Fibroblast of skin of abdomen (primary cell): ENCODE data around the gene NRXN3.

Experiments
- DNase-seq: peaks from one replicate; pipeline ENCODE4 v3.0.0-alpha.2; 2013

Gene NRXN3

GRCh38 chr14:79861111-79861510 is 1690.9 kb downstream of the NRXN3 start:
- no peak for DNase-seq

DNA sequence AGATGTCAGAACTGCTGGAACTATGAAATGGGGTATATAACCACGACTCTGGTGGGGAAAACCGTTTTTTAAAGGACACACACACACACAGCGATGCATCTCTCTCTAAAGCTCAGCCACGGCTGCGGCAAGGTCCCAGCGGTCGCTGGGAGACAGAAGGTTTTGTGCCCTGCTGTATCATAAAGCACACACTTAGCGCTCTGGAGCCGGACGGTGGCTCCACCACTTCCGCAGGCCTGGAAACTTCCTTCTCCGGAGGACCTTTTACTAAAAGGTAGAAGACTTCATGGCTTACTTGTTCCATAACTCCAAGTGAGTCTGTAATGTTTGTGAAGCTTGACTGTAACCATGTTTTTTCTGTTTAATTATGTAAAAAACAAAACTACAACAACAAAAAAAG is 1691.9 kb downstream of the NRXN3 start:
- DNase-seq = no peak

DNA sequence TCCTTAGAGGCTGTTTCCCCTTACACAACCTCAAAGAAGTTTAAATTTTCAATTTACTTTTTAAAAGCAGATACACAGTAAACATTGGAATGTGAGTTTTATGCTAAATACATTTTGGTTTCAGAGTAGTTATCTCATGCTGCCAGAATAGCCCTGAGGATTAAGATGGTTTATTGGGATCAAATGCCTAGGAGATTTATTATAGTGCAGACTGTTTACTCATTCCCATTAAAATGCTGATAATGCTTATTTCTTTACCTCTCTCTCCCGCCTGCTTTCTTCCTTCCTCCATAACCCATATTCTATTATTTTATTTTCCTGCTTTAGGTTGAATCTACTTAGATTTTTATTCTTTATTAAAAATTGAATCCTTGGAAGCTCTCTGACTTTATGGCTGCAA is 1701.0 kb downstream of the NRXN3 start:
- no peak for DNase-seq

DNA sequence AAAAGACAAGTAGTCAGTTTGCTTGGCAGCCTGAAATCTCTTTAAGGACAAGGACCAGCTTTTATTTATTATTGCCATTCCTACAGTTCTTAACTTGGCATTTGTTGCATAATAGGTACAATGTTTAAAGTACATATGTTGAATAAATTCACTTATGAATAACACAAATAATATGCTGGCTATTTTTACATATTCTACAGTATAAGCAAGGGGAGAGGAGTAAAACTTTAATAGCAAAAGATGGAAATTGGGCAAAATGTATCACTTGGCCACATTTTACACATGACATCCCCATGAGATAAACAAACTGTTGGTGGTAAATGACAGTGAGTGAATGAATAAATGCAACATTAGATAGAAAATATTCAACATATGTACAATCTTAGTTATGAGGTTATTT is 1708.1 kb downstream of the NRXN3 start:
- DNase-seq = no peak

DNA sequence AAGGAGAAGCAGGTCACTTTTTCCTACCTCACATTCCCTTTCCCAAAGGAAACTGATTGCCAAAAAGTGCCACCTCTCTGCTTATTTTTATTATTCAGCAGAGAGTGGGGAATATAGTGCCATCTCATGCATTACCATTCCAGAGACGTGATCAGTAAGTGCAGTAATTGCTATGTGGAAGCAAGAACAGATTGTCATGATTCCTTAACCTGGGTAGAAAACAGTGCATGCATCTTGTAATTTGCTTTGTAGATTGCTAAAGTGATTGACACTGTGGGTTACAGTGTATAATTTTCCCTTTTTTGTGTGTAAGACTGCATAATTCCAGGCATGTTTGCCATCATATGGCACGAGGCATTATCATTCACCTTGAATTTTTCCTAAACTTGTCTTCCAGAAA is 1708.6 kb downstream of the NRXN3 start:
- no peak for DNase-seq

DNA sequence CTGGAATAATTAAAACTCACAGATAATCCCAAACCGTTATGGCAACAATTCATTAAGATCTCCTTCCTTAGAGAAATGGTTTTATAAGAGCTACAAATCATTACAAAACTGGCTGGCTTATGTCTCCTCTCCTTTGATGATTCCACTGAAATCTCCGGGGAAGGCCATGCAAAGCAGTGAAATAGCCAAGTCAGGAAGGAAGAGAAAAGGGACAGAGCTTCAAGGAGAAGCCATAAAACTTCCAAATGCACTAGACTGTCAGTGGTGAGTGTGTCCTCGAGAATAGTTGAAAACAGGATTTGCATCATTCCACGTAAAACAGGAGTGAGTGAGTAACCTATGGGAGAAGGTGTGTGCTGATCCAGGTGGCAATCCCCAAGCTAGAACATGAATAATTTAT is 1711.1 kb downstream of the NRXN3 start:
- no peak for DNase-seq

- no peak for DNase-seq
Measured at GRCh38 chr14:79890527-79890926, 1720.4 kb downstream of the NRXN3 start.

GRCh38 chr14:79896009-79896408 is 1725.8 kb downstream of the NRXN3 start:
- DNase-seq = peak; percentile 56

DNA sequence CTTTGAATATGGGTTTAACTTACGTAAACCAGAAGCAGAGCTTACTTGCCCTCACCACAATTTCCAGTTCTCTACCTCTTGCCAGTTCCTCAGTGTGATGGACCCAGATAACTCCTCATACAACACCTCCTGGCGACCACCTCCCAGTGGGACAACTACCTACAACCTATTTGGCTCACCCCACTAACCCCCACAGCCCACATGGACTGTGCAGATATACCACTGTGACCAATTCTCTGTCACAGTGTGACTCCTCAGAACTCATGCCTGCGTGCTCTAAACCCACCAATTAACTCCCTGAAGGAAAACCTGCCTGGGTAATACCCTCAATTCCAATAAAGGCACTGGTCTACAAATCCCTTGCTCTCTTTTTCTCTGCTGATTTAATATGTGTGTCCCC is 1729.4 kb downstream of the NRXN3 start:
- no peak for DNase-seq

GRCh38 chr14:79904497-79904896 is 1734.3 kb downstream of the NRXN3 start:
- no peak for DNase-seq

GRCh38 chr14:79906994-79907393 is 1736.8 kb downstream of the NRXN3 start:
- DNase-seq = no peak

- DNase-seq = no peak
Measured at GRCh38 chr14:79910086-79910485, 1739.9 kb downstream of the NRXN3 start.

DNA sequence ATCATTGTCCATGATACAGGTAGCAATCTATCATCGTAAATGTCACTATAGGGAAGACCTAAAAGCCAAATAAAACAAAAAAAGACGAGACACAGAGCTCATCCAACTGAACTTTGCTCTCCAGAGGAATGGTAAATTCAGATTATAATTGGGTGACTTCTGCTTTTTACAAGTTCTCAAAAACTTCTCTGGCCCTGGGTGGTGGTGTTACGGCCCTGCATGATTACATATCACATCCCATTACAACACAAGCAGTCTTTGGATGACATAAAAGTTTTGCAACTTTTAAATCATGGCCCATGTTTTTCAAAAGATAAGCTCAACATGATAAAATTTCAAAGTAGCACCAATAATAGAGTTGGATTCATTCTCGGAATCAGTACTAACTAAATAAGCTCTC is 1741.6 kb downstream of the NRXN3 start:
- no peak for DNase-seq

DNA sequence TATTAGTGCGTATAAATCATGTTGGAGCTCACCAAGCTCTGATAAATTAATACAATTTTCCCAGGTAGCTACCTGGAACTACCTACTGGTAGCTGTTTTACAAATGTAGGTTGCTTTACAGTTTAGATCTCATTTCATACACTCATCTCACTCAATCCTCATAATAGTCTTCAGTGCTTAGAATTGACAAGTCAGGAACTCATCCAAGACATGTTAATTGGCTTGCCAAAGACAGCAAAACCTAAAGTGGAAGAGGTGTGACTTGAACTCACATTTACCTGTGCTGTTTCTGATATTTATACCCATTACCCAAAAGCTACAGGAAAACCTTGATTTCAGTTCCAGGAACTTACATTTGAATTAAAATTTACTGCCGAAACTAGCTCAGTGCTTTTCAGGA is 1744.4 kb downstream of the NRXN3 start:
- no peak for DNase-seq

GRCh38 chr14:79915406-79915805 is 1745.2 kb downstream of the NRXN3 start:
- DNase-seq = no peak

GRCh38 chr14:79916281-79916680 is 1746.1 kb downstream of the NRXN3 start:
- DNase-seq = no peak

- no peak for DNase-seq
Measured at GRCh38 chr14:79916892-79917291, 1746.7 kb downstream of the NRXN3 start.
